ENCODE results near the gene REP15.

GRCh38 chr12:27652174-27652763 lies 44.0 kb upstream of the REP15 start:
- no peak for TF ChIP-seq POLR2AphosphoS5 (IDR thresholded peaks at IDR 0.05)
- no peak for TF ChIP-seq EP300 (IDR thresholded peaks at IDR 0.05)

Data from sigmoid colon (tissue), 4 donors.